Tibial nerve (tissue), 3 donors: ENCODE results near the gene GPX2.

Experiments
- CTCF ChIP-seq, 5 experiments: fragments of 200-600 bp in 3 of 5; fragments of 450-650 bp in 2 of 5; sonication (generic) in 3 of 5; IDR thresholded peaks; one replicate each; pipeline ENCODE4 v1.5.1; 2016 to 2019; ENCODE audit warnings: antibody characterized with exemption in 5 of 5, mild to moderate bottlenecking in 3 of 5, moderate library complexity in 2 of 5
- POLR2A ChIP-seq, 2 donors: fragments of 450-650 bp; IDR thresholded peaks; one replicate each; pipeline ENCODE4 v1.6.1; 2017; ENCODE audit warnings: antibody characterized with exemption in 2 of 2, mild to moderate bottlenecking in 2 of 2, moderate library complexity in 2 of 2

GRCh38 chr14:64968167-64968566 is 25.6 kb upstream of the GPX2 start:
- TF ChIP-seq CTCF (IDR thresholded peaks at IDR 0.05) = no peak
- TF ChIP-seq POLR2A (IDR thresholded peaks at IDR 0.05) = no peak
